CD1c-positive myeloid dendritic cell (primary cell): ENCODE results near the gene LRRC45.

Experiments used
- DNase-seq: peaks from one replicate; pipeline ENCODE4 v3.0.0-alpha.2; 2016; ENCODE audit errors: extremely low spot score

LRRC45 gene

GRCh38 chr17:82050761-82051641, 27.9 kb downstream of the LRRC45 start:
- no peak for DNase-seq

- peak; percentile 82 for DNase-seq
Observed at GRCh38 chr17:82051776-82052637, 28.9 kb downstream of the LRRC45 start, which contains the start of the genes GPS1 and RFNG. GPS1 (plus strand) TSS chr17:82051898; CDS start chr17:82051932, 34 bp downstream. RFNG (minus strand) TSS chr17:82051811; CDS start chr17:82051766, 45 bp downstream.

- DNase-seq = no peak
Observed at GRCh38 chr17:82052638-82053059, 29.5 kb downstream of the LRRC45 start.

- DNase-seq = no peak
Observed at GRCh38 chr17:82053130-82053529, 30.0 kb downstream of the LRRC45 start.

GRCh38 chr17:82053556-82054263, 30.6 kb downstream of the LRRC45 start:
- no peak for DNase-seq

- DNase-seq = no peak
Observed at GRCh38 chr17:82054351-82055022, 31.4 kb downstream of the LRRC45 start.

GRCh38 chr17:82055023-82055964, 32.2 kb downstream of the LRRC45 start:
- DNase-seq = no peak

GRCh38 chr17:82055965-82056728, 33.0 kb downstream of the LRRC45 start:
- no peak for DNase-seq

- no peak for DNase-seq
Observed at GRCh38 chr17:82056729-82057621, 33.9 kb downstream of the LRRC45 start.

- DNase-seq = no peak
Observed at GRCh38 chr17:82058230-82058854, 35.2 kb downstream of the LRRC45 start.

GRCh38 chr17:82058855-82059249, 35.7 kb downstream of the LRRC45 start:
- no peak for DNase-seq

- DNase-seq = no peak
Observed at GRCh38 chr17:82059272-82060000, 36.3 kb downstream of the LRRC45 start.

GRCh38 chr17:82060001-82060380, 36.9 kb downstream of the LRRC45 start:
- DNase-seq = no peak

GRCh38 chr17:82060614-82061013, 37.5 kb downstream of the LRRC45 start:
- DNase-seq = no peak

- DNase-seq = no peak
Observed at GRCh38 chr17:82061047-82061925, 38.2 kb downstream of the LRRC45 start.
